ENCODE data around the gene MXD3. TPM values are rescaled to one million over a fixed set of nuclear protein-coding genes. Genes with fewer than 3 reads are reported as not detected.
"Not testable (repeated sequence)": the region's sequence is repeated elsewhere in the genome, so short reads cannot be mapped to it uniquely, and the experiment has no call there.

Gene MXD3
- total RNA-seq, 1 donor from 2014 or later = 4.4 TPM

DNA sequence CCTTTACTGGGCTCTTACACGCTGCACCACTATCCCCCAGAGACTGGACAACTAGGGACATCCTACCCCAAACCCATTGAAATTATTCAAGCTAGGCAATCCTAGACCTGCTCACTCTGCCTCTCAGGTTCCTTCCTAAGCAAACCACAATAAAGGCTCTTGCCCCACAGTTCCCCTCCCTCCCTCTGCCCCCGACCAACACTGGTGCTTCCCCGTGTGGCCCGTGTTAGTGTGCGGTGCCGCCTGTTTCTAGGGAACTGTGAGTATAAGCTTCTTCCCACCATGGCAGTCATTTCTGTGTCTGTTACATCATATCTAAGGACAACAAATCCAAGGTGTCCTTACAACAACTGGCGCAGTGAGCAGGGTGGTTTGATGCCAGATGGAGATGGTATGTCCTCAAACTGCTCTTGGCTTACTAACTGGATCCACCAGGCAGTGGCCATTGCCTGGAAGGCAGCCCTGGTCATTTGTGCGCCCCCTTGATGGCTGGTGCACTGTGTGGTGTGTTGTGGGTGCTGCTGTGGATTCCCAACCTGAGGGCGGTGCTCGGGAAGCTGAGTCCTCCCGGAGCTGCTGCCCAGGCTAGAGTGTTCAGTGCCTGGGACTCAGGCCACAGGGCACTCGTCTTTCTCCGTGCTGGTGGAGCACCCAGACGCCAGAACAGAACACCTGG, 8.4 kb upstream of the MXD3 start:
- no peak for DNase-seq

DNA sequence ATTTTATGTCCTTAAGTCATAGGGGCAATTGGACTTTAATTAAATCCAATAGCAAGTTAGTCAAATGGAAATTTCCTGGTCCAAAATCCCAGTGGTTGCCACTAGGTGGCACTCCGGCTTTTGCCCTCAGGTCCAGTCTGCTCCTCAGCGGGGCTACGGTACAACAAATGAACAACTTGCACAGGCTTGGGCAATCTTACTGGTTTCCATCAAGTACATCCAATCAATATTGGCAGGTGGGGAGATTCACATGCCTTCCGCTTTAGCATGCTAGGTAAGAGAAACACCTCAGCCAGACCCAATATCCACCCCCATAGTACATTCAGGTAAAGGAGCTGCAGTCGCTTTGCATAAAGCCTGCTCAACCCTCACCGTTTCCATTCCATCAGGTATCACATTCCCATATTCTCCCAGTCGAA, 6.3 kb upstream of the MXD3 start:
- DNase-seq = peak; percentile 53

DNA sequence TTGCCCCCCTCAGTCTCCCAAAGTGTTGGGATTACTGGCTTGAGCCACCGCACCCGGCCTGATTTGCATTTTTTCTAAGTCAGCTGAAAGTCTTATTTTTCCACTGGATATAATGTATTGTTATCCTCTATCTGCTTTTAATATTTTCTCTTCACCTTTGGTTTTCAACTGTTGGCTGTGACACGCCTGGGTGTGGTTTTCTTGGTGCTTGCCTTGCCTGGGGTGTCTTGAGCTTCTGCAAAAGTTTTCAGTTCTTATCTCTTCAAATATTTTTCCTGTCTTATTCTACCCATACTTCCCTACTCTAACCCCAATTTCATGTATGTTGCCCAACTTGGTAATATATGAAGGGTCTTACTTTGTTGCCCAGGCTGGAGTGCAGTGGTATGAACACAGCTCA, 4.3 kb upstream of the MXD3 start:
- DNase-seq = no peak

DNA sequence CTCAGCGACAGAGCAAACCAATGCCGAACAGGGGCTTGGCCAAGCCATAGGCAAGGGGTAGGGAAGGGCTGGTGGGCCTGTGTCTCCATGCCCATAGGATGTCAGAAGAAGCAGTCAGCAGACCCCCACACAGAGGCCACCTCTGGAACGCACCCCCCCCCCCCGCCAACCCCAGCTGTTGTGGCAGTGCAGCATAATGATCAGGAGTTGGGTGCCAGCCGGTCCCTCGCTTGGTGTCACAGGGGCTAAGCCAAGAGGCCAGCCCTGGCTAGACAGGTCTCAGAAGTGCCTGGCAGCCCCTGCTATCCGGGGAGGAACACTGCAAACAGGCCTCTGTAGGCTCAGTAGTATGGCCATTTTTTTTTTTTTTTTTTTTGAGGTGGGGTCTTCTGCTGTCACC, 3.7 kb upstream of the MXD3 start:
- no peak for DNase-seq

DNA sequence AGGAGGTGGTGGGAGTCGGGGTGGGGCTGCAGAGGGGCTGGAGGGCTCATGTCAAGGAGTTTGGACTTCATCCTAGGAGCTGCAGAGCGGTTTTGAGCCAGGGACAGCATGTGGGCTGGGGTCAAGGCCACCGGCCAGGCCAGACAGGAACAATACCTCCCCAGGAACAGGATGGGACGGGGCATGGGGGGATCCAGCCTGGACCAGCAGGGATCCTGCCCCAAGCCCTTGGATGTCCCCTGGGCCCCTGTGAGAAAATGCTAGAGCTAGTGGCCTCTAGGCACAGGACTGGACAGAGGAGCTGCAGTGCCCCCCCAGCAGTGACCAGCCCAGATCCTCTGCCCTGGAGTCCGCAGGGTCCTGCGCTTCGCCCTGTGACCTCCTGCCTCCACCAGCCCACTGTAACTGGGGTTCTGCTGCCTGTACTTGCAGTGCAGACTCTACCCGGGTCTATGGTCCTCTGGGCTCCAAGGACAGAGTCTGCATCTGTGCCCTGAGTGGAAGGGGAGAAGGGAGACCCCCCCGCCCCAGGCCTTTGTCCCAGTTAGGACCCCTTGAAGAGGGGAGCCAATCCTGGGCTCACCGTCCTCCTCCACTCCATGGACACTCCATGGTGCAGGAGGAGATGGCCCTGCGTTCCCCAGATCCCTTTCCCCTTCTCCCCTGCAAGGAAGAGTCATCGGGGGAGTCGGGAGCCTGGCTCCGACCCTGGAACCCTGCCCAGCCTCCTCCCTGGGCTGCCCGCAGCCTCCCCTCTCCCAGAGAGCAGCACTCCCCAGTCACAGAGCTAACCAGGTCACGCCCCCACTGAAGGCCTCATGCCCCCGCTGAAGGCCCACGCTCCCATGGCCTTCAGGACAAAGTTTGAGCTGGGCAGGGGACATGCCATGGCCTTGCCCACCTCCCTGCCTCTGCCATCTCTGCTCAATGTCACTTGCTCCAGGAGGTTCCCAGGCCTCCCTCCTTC, 3.0 kb upstream of the MXD3 start:
- no peak for DNase-seq

DNA sequence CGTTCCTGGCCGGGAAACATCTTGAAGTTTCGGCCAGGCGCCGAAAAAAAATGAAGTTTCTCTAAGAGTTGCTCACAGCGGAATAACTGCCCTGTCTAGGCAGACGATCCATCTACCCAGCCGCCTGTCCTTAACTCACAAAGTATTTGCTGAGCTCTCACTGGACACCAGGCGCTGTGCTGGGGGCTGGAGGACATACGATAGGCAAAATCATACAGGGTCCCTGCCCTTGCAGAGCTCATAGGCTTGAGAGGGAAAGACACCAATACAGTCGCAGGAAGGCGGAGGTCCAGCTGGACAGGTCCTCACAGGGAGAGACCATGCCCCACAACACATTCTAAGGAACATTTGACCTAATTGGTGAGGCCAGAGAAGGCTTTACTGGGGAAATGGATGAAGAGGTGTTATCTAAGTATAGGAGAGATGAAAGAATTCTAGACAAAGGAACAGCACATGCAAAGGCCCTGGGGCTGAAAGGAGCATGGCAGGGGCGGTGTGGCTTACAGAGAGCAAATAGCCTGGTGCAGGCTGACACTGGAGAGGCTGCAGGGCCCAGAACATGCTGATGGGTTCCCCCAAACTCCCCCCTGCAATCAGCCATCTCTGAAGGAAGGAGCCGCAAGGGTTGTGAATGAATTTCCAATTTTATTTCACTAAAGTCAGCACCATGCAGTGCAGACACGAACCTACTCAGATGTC, 2.0 kb upstream of the MXD3 start:
- DNase-seq = no peak

DNA sequence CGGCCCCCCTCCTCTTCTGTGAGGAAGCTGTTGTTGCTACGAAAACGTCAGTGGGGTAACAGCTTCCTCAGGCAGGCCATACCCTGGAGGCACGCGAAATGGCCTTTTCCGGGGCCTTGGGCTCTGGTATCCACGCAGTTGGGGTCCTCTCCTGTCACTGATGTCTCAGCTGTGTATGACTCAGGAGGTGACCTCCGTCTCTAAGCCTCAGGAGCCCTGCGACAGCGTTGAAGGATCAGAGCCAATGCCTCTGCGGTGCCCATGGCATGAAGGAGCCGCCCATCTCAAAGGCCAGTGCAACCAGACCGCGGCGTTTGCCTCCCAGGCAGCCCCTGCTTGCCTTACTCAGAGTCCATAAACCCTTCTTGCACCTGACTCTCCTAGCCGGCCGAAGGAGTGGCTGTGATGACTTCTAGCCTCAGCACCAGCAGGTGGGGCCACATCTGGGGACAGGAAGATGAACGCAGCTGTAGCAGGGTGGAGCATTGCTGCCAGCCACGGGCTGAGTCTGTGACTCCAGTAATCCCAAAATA, 1.0 kb upstream of the MXD3 start:
- DNase-seq = no peak

DNA sequence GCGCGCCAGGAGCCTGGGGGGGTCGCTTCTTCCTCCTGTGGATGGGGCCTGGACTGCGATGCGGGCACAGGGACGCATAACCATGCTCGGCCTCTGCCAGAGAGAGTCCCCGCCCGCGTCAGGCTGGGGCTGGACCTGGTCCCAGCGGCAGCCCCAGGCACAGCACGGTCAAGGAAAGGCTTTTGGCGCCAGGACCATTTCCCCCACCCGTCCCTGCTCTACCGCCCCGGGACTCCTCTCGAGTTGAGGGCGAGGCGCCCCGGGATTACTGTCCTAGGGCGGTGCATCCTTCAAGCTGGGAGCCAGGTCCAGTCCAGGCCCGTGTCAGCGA, 341 bp downstream of the MXD3 start:
- no peak for DNase-seq

DNA sequence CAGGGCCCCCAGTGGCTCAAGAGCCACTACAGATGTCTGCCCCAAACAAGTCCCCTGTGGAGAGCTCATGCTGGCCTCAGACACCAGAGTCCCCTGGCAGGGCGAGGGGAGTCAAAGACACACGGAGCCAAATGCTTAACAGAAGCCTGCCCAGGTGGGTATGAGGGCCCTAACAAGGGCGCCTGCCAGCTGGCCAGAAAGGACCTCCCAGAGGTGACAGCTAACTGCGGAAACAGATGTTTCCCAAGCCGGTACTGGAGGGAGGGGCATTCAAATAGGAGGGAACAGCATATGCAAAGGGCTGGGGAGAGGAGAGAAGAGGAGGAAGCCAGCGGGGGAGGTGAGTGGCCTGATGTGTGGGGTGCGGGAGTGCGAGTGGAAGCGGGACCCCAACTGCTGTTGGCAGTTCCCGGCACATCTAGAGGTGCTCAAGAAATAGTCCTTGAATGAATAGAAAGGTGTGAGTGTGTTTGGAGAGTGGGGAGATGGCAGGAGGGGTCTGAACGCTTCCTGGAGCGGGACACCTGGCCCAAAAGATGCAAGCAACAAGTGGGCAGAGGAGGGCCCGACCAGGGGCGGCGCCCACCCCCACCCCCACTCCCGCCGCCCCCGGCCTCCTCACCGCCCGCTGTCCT, 824 bp downstream of the MXD3 start:
- DNase-seq = no peak

DNA sequence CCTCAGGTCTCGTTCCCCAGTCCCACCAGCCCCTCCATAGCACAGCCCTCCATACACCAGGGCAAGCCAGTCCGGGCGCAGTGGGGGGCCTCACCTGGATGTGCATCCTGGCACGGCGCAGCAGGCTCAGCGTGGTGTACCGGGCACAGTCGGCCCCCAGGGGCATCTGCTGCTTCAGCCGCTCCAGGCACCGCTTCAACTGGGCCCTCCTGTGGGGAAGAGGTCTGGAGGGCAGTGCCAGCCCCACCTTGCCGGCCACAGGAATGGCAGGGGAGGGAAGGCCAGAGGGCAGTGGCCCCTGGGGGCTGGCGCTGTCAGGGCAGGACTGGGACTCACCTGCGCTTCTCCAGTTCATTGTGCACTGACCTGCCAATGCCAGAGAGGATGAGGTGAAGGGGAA, 1.4 kb downstream of the MXD3 start:
- no peak for DNase-seq

DNA sequence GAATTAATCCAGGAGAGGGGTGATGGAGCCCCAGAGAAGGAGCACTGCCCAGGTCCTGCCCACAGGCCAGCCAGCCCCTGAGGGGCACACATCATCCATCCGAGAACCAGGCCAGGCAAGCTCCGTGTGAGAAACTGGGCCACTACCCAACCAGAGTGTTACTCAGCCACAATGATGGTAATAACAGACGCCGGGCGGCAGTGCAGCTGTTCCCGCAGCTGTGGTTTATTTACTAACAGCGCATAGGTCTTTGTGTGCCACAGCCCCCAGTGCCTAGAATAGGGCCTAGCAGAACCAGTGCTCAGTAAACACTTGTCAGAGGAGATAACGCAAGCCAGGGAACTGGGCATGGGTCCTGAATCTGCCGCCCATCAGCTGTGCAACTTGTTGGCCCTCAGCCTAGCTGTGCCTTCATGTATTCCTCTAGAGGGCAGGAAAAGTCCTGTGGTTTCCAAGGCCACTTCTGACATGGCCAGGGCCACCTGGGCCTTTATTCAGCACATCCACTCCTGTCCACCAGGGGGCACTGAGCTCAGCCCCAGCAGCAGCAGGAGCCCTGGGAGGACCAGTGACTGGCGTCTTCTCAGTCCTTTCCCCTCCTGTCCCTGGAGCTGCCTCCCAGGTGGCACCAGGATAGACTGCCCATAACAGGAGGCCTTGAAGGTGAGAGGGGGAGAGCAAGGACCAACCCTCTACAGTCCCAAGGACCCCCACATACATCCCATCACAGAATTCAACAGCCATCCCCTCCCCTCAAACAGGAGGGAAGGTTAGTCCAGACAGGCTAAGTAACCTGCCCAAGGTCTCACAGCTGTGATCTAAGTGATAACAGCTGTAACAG, 2.1 kb downstream of the MXD3 start:
- no peak for DNase-seq

DNA sequence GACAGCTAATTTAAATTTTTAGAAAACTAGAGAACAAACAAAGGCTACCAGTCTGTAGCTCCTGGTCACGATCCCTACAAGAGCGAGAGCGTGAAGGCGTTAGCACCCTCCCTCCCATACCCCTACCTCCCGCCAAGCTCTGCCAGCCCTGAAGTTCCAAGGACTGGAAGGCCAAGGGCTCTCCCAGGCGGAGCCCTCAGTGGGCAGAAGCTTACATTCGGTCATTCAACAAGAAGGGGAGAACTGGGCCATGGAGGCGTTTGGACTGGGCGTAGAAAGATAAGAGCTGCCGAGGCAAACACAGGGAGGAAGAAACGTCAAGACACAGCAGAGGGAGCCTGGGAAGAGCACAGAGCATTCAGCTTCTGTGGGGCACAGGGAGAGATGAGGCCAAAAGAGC, 3.0 kb downstream of the MXD3 start:
- DNase-seq = no peak

DNA sequence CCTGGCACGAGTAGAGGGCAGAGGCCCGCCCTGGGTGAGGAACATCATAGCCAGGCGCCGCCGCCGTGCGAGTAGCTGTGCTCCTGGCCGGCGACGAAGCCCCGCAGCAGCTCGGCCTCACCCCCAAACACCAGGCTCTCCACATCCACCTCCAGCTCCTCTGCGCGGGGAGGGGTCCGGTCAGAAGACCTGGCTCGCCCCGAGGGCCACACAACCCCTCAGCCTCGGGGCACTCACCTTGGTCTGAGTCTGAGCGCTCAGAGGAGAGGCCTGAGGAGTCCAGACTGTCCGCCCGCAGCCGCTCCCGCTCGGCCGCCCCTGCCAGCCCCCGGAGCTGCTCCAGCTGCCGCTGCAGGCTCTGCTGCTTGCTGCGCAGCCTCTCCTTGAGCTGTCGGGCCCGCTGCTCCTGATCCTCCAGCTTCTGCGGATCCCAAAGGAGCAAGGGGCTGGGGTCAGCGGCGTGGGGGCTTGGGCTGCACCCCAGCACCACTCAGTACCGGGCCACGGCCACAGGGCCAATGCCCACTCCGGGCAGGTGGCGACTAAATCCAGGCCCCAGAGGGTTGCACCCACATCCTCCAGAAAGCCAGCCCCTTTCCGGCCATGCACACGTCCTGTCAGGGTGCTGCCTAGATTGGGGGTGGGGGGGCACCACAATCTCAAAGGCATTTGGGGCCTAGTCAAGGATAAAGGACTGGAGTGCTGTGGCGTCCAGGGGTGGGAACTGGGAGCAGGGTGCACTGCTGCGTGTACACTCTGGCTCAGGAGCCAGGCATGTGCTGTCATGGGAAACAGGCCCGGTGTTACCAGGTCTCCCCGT, 3.9 kb downstream of the MXD3 start:
- no peak for DNase-seq

DNA sequence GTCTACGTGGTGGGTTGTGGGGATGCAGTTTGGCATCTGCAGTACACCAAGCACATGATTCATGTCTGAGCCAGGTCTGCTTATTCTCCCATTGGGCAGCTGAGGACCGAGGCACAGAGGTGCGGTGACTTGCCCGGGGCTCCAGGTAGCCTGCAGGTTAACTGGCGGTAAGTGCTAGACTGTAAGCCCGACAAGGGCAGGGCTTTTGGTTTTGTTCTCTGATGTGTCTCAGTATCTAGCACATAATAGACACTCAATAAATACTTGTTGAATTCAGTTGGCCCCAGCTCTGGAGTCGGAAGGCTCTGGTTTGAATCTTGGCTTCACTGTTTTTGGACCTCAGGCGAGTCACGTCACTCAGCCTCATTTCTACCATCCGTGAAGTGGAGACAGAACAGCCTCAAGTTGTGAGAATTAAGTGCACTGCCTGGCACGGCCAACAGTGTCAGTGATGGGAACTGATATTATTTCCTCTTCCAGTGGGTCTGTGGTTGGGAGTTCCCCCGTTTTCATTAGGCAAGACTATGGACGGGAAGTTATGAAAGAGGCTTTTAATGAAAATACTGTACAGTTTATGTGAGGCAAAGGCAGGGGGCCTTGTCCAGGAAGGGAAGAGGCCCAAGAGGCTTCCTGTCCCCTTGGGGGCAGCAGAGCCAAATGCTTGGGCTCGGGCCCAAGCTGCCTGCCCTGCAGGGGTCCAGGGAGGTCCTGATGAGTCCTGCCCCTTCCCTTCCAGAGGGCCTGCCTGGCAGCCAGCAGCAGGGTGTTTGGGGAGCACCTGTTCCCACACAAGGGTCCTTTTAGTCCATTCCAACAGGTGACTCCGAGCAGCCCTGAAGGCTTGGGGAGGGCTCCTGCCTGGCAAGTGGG, 4.8 kb downstream of the MXD3 start:
- DNase-seq = no peak

DNA sequence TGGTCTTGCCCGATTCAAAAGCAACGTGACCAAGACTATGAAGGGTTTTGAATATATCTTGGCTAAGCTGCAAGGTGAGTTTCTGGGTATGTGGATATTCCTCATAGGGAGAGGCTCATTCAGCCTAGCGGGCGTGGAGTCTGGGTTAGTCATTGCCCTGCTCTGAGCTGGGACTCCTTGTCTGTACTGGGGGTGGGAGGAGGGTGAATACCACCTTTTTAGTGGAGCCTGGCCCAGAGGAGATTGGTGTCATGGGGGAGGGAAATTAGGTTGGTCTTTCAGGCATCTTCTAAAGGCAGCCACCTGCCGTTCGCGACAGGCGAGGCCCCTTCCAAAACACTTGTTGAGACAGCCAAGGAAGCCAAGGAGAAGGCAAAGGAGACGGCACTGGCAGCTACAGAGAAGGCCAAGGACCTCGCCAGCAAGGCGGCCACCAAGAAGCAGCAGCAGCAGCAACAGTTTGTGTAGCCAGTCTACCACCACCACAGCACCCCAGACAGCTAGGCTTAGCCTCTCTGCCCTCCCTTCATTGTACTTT, 5.5 kb downstream of the MXD3 start:
- not testable (repeated sequence) for DNase-seq

DNA sequence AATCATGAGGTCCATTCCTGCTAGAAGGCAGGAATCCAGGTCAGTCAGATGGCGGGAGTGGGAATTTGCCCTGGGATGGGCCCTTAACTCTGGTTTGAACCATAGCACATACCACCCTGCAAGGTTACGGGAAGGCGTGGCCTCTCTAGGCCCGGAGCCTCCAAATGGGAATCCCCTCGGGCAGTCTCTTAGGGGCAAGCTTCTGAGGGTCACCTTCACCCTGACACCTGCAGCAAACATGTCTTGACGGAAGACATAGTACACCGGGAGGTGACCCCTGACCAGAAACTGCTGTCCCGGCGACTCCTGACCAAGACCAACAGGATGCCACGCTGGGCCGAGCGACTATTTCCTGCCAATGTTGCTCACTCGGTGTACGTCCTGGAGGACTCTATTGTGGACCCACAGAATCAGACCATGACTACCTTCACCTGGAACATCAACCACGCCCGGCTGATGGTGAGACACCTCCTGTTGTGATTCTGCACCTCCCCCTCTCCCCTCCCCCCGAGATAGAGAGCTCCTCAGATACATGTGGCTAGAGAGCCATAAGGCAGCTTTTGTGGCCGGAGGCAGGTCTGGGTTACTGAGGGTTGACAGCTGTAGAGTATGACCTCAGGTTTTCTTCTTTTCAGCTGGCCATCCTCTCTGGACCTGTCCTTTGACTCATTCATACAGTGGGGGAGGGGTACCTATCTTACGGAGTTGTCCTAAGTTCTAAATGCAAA, 7.1 kb downstream of the MXD3 start:
- DNase-seq = no peak

DNA sequence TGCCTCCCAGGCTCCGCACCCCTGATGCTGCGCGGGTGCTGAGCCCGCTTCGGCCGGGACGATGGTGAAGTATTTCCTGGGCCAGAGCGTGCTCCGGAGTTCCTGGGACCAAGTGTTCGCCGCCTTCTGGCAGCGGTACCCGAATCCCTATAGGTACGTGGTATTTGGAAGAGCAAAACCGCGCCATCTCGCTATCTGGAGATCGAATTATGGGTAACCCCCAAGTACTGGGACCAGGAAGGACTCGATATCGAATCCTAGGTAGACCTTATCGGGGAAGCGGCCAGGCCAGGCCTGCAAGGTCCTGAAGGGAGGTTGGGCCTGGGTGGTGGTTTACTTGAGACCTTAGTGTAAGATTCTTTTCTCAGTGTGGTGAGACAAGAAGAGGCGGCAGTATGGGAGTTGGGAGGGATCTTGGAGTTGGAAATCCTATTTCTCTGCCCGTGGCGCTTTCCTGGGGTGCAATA, 7.7 kb downstream of the MXD3 start:
- DNase-seq = no peak

Data from occipital lobe (tissue), 2 donors.